Esophagus mucosa (tissue), 1 donor: Measurements from ENCODE around the gene HOXA2. TPM values are rescaled to one million over a fixed set of nuclear protein-coding genes. Genes with fewer than 3 reads are reported as not detected.

ENCODE experiments used
- ATAC-seq: fragments of 200-7000 bp; cut with Tn5 transposase; one replicate; pipeline ENCODE4 v1.9.1; 2020
- total RNA-seq: library from RNA; stranded (reverse); gene quantifications from one replicate; pipeline ENCODE4 v1.2.4, GENCODE V29; 2023
- donor health status: DM: yes; HTN: yes; CAD: no.

Gene HOXA2
- total RNA-seq, 1 donor from 2014 or later: 1.1 TPM

DNA sequence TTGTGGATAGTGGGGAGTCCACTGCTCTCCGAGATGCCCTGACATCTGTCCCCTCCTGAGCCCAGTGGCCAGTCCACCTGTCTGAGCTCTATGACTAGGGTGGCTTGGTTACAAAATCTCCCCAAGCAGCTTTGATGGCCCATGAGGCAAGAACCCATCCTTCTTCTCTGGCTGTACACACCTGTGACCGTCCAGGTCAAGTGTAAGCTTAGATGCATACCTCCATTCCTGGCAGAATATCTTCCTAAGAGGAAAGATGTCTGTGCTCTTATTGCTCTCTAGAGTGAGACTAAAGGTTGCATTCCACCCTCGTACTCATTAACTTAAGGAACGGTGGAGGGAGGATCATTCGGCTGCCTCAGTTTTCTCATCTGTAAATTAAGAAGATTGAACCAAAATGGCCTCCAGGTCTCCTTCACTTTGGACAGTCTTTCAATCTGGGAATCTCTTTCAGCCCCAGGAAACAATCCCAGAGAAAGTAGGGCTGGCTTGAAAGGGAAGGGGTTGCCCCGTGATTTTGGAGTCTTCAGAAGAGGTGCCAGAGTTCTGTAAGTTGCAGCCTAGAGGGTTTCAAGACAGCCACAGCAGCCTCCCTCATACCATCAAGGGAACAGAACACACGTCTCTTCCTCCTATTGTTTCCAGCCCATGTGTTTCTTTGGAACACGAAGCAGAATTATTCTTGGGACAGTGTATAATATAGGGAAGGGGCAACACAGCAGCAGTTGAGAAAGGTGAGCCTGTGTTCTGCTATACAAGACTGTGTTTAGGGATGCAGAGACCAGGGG lies 22.6 kb upstream of the HOXA2 start:
- ATAC-seq: no peak

DNA sequence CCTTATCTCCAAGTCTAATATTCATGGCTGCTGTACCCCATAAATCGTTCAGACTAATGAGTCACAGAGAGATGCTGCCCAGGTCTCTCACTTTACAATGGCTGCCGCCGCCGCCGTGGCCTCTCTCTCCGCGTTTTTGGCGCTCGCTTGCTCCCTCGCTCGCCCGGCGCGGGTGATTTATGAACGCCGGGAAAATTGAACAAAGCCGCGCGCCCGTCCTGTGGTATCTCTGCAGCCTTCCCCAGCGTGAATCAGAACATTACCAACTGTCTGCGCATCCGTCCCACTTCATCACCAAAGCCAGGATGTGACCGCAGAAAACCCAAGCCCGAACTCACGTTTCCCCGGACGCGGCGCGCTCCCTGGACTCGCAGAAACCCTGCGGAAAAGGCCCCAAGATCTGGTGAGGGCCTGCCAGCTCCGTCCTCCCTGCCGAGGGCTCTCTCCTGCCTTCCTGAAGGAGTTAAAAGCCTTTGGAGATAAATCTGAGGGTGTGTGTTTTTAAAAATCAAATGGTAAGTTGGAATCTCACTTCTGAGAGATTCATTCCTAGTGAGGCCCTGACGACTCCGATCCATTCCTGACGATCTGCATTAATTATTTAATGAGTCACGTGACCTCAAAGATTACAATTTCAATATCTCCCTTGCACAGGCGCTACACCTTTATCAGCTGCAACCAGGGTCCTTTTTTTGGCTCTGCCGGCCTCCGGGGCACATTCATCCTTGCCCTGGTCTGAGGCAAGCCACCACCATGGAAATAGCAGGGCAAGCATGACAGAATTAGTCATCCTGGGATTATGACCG lies 21.8 kb upstream of the HOXA2 start:
- no peak for ATAC-seq

- no peak for ATAC-seq
These were observed 21.1 kb upstream of the HOXA2 start for GRCh38 chr7:27123477-27124053.

GRCh38 chr7:27123007-27123476 lies 20.6 kb upstream of the HOXA2 start:
- peak; percentile 18 for ATAC-seq

- ATAC-seq: no peak
These were observed 19.8 kb upstream of the HOXA2 start for GRCh38 chr7:27122077-27122910.

GRCh38 chr7:27121684-27122076 lies 19.2 kb upstream of the HOXA2 start:
- no peak for ATAC-seq

- ATAC-seq: no peak
These were observed 17.0 kb upstream of the HOXA2 start for GRCh38 chr7:27119412-27119911.

DNA sequence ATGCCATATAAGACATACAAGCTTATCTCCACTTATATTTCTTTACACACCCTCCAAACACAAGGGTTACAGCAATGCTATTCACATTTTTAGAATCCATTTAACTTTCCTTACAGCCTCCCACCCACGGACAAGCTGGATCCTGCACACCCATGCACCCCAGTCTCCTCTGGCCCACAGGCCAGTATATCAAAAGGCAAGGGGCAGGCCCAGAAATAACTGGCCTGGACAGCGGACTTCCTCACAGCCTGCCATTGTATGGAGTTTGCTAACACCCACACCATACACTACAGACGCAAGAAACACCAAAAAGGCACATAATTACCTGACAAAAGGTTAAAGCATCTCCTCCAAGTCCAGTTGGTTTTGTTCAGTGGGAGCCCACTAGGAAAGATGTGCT lies 16.1 kb upstream of the HOXA2 start:
- ATAC-seq: no peak

- ATAC-seq: no peak
These were observed 15.5 kb upstream of the HOXA2 start for GRCh38 chr7:27117887-27118491.

DNA sequence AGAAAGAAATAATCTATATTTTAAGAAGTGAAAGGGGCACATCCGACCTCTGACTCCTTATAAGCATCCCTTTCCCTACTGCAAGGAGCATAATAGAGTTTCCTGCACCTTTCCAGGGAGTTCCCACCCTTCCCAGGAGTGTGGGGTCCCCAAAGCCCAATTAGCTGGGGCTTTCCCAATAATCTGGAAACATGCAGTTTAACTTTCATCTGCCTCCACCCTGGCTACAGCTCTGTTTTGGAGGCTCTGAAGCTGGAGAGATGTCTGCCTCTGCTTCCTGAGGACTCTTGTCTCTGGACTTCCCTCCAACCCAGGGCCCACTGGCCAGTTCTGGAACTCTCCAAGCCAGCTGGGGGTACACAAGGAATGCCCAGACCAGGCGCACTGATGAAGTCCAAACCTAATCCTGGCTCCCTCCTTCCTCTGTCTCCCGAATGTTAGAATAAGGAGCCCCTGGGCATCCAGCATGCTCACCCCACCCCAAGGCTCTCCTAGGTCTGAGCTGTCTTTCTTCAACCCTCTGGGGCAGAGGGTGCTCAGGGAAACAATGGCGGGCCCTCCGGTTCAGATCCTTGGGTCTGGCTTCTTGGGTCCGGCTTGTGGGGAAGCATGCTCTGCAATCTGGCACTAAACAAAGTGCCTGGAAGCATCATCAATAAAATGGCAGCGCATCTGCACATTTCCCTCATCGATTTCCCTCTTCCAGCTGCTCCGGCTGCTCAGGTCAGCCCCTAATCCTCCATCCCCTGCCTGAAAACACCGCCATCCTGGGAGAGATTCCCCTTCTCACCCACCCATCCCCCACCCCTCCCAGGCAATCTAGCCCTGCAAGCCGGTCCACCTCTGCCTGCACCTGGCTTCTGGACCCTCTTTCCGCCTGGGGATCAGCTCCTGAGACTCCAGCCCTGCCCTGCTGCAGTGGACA lies 14.7 kb upstream of the HOXA2 start:
- no peak for ATAC-seq

DNA sequence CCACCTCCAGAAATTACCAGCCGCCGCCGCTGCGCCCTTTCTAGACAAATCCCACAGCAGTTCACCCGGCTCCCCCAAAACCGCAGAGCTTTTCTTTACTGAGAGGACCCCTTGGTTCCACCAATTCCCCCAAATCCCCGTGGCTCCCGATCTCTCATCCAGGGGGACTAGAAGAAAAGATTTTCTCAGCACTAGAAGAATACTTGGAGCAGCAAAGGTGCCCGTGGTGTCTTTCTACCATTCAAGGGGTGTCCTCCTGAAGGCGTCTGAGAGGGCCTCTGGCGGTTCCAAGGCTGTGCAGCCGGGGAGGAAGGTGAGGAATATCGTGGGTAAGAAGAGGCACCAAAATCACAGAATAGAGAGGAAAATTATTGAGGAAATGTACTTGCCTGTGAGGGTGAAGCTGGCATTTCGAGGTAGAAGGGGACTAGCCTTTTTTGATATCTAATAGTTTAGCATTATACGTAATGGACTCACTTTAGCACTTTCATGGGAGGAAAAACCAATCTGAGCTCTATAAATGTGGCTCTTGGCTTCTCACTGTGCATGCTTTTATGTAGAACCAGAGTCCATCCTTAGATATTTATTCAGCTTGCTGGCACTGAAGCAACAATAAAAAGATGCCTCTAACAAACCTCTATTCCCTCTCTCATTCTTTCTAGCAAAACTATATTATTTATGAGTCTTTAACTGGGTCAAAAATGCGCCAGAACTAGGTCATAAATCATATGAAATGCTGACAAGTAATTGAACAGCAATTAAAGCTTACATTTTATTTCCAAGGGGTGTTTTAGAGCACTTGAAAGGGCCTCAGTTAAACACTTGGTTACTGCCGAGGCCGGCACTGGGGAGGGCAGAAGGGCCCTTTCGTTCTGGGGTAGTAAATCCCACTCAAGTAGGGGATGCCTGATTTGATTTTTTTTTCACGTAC lies 13.8 kb upstream of the HOXA2 start:
- ATAC-seq: no peak

DNA sequence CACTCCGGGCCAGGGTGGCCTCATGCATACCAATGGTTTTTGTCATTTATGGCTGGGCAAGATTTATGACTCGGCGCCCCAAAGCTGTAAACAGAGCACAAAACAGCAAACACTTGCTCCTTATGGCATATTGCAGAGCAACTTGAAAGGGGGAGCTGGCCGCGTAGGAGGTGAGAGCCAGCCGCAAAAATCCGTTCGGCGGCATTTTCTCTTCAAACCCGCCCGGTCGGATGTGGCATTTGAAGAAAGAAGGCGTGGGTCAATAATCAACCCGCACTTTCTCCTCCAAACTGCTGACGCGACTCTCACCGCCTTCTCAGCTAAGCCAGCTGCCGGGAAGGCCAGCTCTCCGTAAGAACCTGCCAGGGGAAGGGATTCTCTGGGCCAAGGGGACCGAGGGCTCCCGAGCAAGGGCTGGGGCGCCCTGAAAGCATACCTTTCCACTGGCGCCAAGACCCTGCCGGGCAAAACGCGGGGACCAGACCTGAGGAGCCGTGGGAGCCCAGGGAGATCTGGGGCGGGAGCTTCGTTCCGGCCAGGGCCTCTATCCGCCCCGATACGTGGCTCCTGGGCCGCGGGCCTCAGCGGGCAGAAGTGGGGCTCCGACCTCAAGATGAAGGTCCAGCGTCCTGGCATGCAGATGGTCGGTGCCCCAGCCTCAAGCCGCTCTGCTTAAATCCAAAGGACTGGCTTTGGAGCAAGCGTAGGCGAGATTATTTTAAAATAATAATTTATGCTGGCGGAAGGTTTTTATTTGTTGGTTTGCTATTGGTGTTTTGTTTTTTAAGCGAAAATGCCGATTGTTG lies 12.9 kb upstream of the HOXA2 start:
- ATAC-seq: peak; percentile 5

GRCh38 chr7:27114881-27115220 lies 12.4 kb upstream of the HOXA2 start:
- no peak for ATAC-seq

GRCh38 chr7:27113991-27114769 lies 11.7 kb upstream of the HOXA2 start:
- peak; percentile 21 for ATAC-seq

DNA sequence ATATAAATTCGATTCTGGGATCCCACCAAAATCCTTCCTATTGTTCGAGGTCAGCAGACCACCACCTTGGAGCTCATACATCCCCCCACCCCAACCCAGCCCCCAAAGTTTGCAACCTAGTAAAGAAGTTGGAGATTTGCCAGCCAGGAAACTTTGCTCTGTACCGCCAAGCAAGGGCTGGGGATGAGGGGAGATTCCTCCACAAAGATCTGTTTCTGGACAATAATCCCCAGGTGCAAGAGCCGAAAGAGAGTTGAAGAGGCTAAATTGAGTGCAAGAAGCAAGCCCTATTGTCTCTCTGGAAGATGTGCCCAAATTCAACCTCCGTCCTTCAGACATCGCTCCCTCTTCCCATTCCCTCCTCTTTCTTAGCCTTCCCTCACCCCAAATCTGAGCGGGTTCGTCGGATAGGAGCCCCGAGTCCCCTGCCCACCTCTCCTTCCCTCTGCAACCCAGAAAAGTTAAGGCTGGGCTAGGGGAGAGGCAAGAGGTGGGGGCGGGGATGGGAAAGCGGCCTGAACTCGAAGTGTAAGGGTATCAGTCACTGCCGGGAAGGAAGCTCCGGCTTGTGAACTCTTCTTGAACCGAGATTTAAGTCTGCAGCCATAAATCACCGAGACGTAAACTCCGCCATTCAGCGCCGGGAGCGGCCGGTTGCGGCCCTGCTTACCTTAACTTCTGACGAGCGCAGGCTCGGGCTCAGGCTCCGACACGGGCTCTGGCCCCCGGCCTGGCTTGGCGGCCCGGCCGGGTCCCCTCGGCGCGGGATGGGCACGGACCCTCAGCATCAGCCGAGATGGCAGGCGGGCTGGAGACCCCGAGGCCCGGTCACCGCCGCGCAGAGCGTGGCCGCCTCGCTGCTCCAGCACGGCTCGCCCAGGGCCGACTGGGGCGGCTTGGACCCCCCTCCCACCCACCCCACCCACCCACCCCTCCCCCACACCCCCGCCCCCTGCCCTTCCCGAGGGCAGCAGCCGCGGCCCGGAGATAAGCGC lies 10.8 kb upstream of the HOXA2 start:
- ATAC-seq: peak; percentile 70

DNA sequence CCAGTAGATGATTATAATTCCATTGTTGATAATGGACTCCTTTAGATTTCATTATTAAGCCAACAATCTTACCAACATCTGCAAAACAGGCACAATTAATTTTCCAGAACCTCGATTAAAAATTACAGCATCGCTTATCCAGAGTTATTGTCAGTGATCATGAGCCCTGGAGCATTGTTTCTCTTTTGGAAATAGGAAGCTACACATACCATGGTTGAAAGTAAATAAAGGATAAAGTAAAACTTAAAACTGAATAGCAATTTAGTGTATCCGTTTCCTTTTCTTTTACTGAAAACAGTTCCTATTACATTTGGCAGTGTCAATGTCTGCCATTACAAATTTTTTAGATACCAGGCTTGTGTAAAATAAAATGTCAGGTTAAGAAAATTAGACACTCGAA lies 9.9 kb upstream of the HOXA2 start:
- ATAC-seq: no peak
